ENCODE data around the gene MACF1.
A peak's percentile ranks its signal among the peaks of the same experiment; 100 is the strongest.

The MACF1 gene

DNA sequence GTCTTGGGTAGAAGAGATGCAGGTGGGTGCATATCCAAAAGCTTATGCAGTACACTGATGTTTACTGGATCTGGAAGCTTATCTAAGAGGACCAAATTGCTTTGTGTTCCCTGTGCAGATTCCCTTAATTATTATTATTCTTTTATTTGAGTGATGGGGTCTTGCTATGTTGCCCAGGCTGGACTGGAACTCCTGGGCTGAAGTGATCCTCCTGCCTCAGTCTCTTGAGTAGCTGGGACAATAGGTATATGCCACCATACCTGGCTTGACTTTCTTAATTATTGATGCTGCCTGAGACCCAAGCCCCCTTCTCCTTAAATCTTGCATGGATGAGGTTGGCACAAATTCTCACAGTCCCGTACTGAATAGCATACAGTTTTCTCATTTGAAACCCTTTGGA, 83.0 kb downstream of the MACF1 start:
- TF ChIP-seq, protein P1, sequence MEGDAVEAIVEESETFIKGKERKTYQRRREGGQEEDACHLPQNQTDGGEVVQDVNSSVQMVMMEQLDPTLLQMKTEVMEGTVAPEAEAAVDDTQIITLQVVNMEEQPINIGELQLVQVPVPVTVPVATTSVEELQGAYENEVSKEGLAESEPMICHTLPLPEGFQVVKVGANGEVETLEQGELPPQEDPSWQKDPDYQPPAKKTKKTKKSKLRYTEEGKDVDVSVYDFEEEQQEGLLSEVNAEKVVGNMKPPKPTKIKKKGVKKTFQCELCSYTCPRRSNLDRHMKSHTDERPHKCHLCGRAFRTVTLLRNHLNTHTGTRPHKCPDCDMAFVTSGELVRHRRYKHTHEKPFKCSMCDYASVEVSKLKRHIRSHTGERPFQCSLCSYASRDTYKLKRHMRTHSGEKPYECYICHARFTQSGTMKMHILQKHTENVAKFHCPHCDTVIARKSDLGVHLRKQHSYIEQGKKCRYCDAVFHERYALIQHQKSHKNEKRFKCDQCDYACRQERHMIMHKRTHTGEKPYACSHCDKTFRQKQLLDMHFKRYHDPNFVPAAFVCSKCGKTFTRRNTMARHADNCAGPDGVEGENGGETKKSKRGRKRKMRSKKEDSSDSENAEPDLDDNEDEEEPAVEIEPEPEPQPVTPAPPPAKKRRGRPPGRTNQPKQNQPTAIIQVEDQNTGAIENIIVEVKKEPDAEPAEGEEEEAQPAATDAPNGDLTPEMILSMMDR (IDR thresholded peaks at IDR 0.05; ENCODE audit: low read length, missing control alignments): no peak
- no peak for DNase-seq (ENCODE audit: low read depth)
- no peak overlapping the region for H3K4me3 ChIP-seq (replicated peaks; ENCODE audit: low read depth, low read length)

DNA sequence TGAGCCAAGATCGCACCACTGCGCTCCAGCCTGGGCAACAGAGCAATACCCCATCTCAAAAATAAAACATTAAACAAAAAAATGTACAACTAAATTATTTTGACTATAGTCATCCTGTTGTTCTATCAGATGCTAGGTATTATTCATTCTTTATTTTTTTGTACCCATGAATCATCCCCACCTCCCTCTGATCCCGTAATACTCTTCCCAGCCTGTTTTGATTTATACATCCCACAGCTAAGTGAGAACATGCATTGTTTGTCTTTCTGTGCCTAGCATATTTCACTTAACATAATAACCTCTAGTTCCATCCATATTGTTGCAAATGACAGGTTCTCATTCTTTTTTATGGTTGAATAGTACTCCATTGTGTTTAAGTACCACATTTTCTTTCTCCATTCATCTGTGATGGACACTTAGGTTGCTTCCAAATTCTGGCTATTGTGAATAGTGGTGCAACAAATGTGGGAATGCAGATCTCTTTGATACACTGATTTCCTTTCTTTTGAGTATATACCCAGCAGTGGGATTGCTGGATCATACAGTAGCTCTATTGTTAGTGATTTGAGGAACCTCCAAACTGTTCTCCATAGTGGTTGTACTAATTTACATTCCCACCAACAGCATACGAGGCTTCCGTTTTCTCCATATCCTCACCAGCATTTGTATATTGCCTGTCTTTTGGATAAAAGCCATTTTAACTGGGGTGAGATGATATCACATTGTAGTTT, 84.4 kb downstream of the MACF1 start:
- no peak overlapping the region for H3K4me3 ChIP-seq (replicated peaks; ENCODE audit: low read depth, low read length)
- TF ChIP-seq, protein P1 (IDR thresholded peaks at IDR 0.05; ENCODE audit: low read length, missing control alignments): no peak
- DNase-seq (ENCODE audit: low read depth): no peak

DNA sequence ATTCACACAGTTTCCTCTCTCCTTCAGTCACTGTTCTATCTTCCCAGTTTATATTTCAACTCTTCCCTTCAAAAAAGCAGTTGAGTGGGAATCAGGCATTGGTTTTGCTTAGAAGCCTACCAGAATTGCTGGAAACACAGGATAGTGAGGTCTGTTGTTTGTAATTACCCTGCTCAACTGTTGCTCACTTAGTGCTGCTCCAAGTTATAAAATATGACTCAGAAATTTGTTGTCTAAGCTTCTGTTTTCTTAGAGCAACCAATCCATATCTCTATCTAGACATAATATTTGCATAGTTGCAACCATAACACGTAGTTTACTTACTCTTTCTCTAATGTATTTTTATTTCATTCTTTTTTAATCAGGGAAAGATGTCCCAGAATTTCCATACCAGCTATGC, 87.9 kb downstream of the MACF1 start:
- H3K4me3 ChIP-seq (replicated peaks; ENCODE audit: low read depth, low read length): no peak overlapping the region
- DNase-seq (ENCODE audit: low read depth): no peak
- TF ChIP-seq, protein P1 (IDR thresholded peaks at IDR 0.05; ENCODE audit: low read length, missing control alignments): no peak

DNA sequence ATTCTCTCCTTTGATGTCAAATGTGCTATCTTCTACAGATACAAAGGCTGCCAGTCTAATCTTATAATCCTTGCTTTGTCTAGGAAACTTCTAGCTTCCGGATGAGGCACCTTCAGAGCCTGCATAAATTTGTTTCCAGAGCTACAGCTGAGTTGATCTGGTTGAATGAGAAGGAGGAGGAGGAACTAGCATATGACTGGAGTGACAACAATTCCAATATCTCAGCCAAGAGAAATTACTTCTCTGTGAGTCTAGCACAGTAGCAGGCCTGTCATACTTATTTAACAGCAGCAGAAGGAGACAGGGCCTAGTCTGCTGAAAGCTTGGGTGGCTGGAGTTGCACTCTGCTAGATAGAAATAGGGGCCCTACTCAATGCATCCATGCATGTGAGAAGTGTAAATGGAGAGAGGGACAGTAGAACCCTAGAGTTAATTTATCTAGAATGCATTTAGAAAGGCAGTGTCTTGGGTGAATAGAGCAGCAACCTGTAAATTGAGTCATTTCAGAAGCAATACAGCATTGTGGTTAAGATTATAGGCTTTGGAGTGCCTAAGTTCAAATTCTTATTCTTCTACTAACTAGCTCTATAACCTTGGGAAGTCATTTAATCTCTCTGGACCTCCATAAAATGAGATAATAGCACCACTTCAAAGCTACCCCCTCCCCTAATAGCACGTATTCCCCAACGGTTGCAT, 89.0 kb downstream of the MACF1 start:
- TF ChIP-seq, protein P1 (IDR thresholded peaks at IDR 0.05; ENCODE audit: low read length, missing control alignments): no peak
- H3K4me3 ChIP-seq (replicated peaks; ENCODE audit: low read depth, low read length): no peak overlapping the region
- DNase-seq (ENCODE audit: low read depth): peak; percentile 48

DNA sequence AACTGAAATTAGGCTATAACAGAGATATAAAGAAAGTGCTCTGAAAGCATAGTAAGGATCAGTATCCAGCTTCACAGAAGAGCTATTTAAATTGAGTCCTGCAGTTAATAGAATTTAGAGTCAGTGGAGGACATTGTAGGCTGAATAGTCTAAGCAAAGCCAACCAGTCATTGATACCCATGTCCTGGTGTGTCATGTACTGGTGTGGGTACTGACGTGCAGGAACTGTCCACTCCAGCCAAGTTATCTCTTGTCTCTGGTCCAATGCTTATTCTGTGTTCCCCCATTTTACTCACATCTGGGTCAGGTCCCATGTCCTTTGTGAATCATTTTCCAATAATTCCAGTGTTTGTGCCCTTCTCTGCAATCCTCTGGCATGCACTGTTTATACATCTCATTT, 90.0 kb downstream of the MACF1 start:
- DNase-seq (ENCODE audit: low read depth): peak; percentile 54

DNA sequence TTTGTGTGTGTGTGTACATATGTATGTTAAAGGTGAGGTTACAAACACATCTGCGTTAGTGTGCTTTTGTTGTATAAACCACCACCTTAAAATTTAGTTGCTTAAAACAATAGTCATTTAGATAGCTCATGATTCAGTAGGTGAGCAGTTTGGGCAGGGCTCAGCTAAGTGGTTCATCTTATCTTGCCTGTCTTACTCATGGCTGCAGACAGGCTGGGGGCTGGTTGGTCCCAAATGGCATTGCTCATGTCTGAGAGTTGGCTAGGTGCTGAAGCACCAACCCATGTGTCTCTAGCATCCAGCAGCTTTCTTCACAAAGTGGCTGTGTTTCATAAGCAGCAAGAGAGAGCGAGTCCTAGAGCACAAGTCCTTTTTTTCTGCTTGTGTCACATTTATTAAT, 91.4 kb downstream of the MACF1 start:
- peak; percentile 13 for DNase-seq (ENCODE audit: low read depth)
- no peak overlapping the region for H3K4me3 ChIP-seq (replicated peaks; ENCODE audit: low read depth, low read length)
- TF ChIP-seq, protein P1 (IDR thresholded peaks at IDR 0.05; ENCODE audit: low read length, missing control alignments): no peak

More for the DNA sequence above, 90.0 kb downstream of the MACF1 start:
- no peak overlapping the region for H3K4me3 ChIP-seq (replicated peaks; ENCODE audit: low read depth, low read length)
- TF ChIP-seq, protein P1 (IDR thresholded peaks at IDR 0.05; ENCODE audit: low read length, missing control alignments): no peak
